ENCODE results near the gene HSPA4. TPM values are rescaled to one million over a fixed set of nuclear protein-coding genes. Genes with fewer than 3 reads are reported as not detected.

HSPA4 gene
- total and polyA plus RNA-seq, 2 donors (not counting 1 experiment from before 2014, with no cell fraction given): 18.1 to 95.0 TPM

DNA sequence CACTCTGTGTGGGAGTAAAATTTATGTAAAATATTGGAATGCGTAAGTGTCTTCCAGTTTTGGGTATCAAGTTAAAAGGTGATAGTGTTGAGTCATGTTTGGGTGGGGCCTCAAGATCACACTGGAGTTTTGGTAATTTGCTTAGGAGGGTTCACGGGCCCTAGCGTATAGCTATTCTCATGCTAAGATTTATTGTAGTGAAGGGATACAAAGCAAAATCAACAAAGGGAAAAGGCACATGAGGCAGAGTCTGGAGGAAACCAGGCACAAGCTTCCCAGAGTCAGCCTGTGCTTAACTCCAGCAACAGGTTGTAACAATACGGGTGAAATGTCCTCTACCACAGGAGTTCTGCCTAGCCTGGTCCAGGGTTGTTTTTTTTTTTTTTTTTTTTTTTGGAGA lies 20.2 kb downstream of the HSPA4 start:
- ChIA-PET POLR2A (interaction anchor here (0.7 kb wide), 1 partner anchor 206 kb away, joined by 3 read pairs; no protein-coding TSS in a partner anchor), CTCF (interaction anchor here (0.5 to 1.1 kb wide), 3 partner anchors 36 to 923 kb away, joined by 3 to 4 read pairs (median 4); no protein-coding TSS in a partner anchor)
- no peaks in the 10 kb centered on the region for H3K27me3 Mint-ChIP-seq
- TF ChIP-seq, protein P1, sequence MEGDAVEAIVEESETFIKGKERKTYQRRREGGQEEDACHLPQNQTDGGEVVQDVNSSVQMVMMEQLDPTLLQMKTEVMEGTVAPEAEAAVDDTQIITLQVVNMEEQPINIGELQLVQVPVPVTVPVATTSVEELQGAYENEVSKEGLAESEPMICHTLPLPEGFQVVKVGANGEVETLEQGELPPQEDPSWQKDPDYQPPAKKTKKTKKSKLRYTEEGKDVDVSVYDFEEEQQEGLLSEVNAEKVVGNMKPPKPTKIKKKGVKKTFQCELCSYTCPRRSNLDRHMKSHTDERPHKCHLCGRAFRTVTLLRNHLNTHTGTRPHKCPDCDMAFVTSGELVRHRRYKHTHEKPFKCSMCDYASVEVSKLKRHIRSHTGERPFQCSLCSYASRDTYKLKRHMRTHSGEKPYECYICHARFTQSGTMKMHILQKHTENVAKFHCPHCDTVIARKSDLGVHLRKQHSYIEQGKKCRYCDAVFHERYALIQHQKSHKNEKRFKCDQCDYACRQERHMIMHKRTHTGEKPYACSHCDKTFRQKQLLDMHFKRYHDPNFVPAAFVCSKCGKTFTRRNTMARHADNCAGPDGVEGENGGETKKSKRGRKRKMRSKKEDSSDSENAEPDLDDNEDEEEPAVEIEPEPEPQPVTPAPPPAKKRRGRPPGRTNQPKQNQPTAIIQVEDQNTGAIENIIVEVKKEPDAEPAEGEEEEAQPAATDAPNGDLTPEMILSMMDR (IDR thresholded peaks at IDR 0.05): no peak
- TF ChIP-seq EZH2 (IDR thresholded peaks at IDR 0.05; ENCODE audit: borderline replicate concordance, insufficient read depth, low read depth, low read length, poor library complexity, severe bottlenecking): no peak
- H3K9me3 ChIP-seq (ENCODE audit: control extremely low read depth in 1 of 3, control insufficient read depth in 2 of 3, insufficient read depth in 1 of 3, low read length in 2 of 3): no peaks in the 10 kb centered on the region
- H3K27me3 ChIP-seq (replicated peaks in 1 of 4; ENCODE audit: control extremely low read depth in 1 of 4, control insufficient read depth in 3 of 4, insufficient read depth in 4 of 4, low read length in 3 of 4): no peaks in the 10 kb centered on the region
- 83% methylated on average over 1 of the region's 4 CpGs for WGBS (ENCODE audit: insufficient coverage)
- H3K36me3 ChIP-seq (replicated peaks in 1 of 2; ENCODE audit: control extremely low read depth in 1 of 2, control insufficient read depth in 1 of 2, extremely low read depth in 1 of 2, insufficient read depth in 2 of 2, low read length in 1 of 2): peaks cover 31 to 93% of the 10 kb centered on the region in 2 experiments
- no peak for DNase-seq
- H3K79me2 ChIP-seq (ENCODE audit: control insufficient read depth, insufficient read depth, low read length): peaks cover 89% of the 10 kb centered on the region
- H3K9me3 Mint-ChIP-seq (ENCODE audit: insufficient read depth): no peaks in the 10 kb centered on the region
- no peak overlapping the region for H2AFZ ChIP-seq (ENCODE audit: insufficient read depth, low read depth, low read length, poor library complexity, severe bottlenecking)
- H3K4me3 ChIP-seq (ENCODE audit: control extremely low read depth in 1 of 5, extremely low read depth in 1 of 5, insufficient read depth in 1 of 5, low read depth in 2 of 5, low read length in 4 of 5): no peak overlapping the region
- intact Hi-C loops (cut with micrococcal nuclease): no loop called here
- ATAC-seq (ENCODE audit: low read depth): no peak
- H3K4me1 Mint-ChIP-seq: peaks cover 2% of the 10 kb centered on the region
- H4K20me1 ChIP-seq (ENCODE audit: control insufficient read depth, insufficient read depth, low read length, poor library complexity, severe bottlenecking): peaks cover 39% of the 10 kb centered on the region
- H3K4me2 ChIP-seq (replicated peaks; ENCODE audit: low read depth, low read length, poor library complexity, severe bottlenecking): no peak overlapping the region
- H3K4me1 ChIP-seq (ENCODE audit: control insufficient read depth in 2 of 2, insufficient read depth in 2 of 2, low read length in 2 of 2): no peaks in the 10 kb centered on the region
- no peak overlapping the region for H3K4me3 Mint-ChIP-seq
- H3K9ac ChIP-seq (ENCODE audit: low read length): no peak overlapping the region
- H3K27ac Mint-ChIP-seq: no peak overlapping the region
- H3K27ac ChIP-seq (ENCODE audit: low read length in 2 of 2): no peak overlapping the region

DNA sequence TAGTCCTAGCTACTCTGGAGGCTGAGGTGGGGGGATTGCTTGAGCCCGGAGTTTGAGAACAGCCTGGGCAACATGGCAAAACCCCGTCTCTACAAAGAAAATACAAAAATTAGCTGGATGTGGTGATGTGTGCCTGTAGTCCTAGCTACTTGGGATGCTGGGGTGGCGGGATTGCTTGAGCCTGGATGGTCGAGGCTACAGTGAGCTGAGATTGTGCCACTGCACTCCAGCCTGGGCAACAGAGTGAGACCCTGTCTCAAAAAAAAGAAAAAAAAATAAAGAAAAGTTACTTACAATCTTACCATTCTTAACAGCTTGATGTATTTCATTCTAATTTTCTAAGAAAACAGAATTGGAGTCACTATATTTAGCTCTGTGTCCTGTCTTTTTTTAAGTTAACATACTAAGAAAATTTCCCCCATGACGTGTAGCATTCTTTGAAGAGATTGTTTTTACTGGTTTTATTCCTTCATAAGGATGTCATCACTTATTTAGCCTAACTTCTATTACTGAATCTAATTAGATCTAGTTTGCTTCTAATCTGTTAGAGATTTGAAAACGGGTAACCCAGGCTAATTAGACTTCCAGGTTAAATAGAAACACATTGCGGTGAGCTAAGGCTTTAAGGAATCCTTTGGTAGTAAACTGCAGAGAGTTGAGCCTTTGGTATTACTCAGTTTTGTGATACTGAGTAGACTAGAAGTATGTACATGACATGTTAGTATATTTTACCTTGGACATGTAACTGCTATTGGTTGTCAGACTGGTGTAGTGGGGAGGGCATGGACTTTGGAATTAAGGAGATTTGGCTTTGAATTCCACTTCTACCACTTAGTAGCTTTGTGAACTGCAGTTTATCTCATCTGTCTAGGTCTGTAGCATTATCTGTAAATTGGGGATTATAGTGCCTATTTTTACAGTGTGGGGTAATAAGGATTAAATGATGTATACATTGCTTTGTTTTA lies 24.0 kb downstream of the HSPA4 start:
- intact Hi-C loops (cut with micrococcal nuclease): no loop called here
- H4K20me1 ChIP-seq (ENCODE audit: control insufficient read depth, insufficient read depth, low read length, poor library complexity, severe bottlenecking): peaks cover 36% of the 10 kb centered on the region
- ATAC-seq (ENCODE audit: low read depth): no peak
- Mint-ChIP-seq H3K4me3 (no peak overlapping the region), H3K27ac (no peak overlapping the region), H3K27me3 (no peaks in the 10 kb centered on the region), H3K9me3 (ENCODE audit: insufficient read depth) (no peaks in the 10 kb centered on the region), H3K4me1 (peaks cover 8% of the 10 kb centered on the region)
- 96% methylated on average over 4 of the region's 7 CpGs for WGBS (ENCODE audit: insufficient coverage)
- no peaks in the 10 kb centered on the region for H3K27me3 ChIP-seq (replicated peaks in 1 of 4; ENCODE audit: control extremely low read depth in 1 of 4, control insufficient read depth in 3 of 4, insufficient read depth in 4 of 4, low read length in 3 of 4)
- H3K36me3 ChIP-seq (replicated peaks in 1 of 2; ENCODE audit: control extremely low read depth in 1 of 2, control insufficient read depth in 1 of 2, extremely low read depth in 1 of 2, insufficient read depth in 2 of 2, low read length in 1 of 2): peaks cover 28 to 75% of the 10 kb centered on the region in 2 experiments
- TF ChIP-seq, protein P1 (IDR thresholded peaks at IDR 0.05): no peak
- TF ChIP-seq EZH2 (IDR thresholded peaks at IDR 0.05; ENCODE audit: borderline replicate concordance, insufficient read depth, low read depth, low read length, poor library complexity, severe bottlenecking): no peak
- no peak overlapping the region for H2AFZ ChIP-seq (ENCODE audit: insufficient read depth, low read depth, low read length, poor library complexity, severe bottlenecking)
- POLR2A ChIA-PET: no interaction called here
- no peak overlapping the region for H3K4me2 ChIP-seq (replicated peaks; ENCODE audit: low read depth, low read length, poor library complexity, severe bottlenecking)
- no peaks in the 10 kb centered on the region for H3K9me3 ChIP-seq (ENCODE audit: control extremely low read depth in 1 of 3, control insufficient read depth in 2 of 3, insufficient read depth in 1 of 3, low read length in 2 of 3)
- H3K79me2 ChIP-seq (ENCODE audit: control insufficient read depth, insufficient read depth, low read length): peaks cover 92% of the 10 kb centered on the region
- H3K9ac ChIP-seq (ENCODE audit: low read length): no peak overlapping the region
- H3K4me3 ChIP-seq (ENCODE audit: control extremely low read depth in 1 of 5, extremely low read depth in 1 of 5, insufficient read depth in 1 of 5, low read depth in 2 of 5, low read length in 4 of 5): no peak overlapping the region
- H3K27ac ChIP-seq (ENCODE audit: low read length in 2 of 2): no peak overlapping the region
- no peaks in the 10 kb centered on the region for H3K4me1 ChIP-seq (ENCODE audit: control insufficient read depth in 2 of 2, insufficient read depth in 2 of 2, low read length in 2 of 2)
- CTCF ChIA-PET: no interaction called here
- no peak for DNase-seq

Data from B cell (primary cell).